HG03095 (cell line): Measurements from ENCODE around the gene ADSL.

ENCODE experiments used
- ATAC-seq: cut with Tn5 transposase; IDR thresholded peaks from one replicate; pipeline ENCODE4 v1.9.1; 2021; ENCODE audit warnings: moderate library complexity; ENCODE audit not compliant: unreplicated experiment

ADSL gene

DNA sequence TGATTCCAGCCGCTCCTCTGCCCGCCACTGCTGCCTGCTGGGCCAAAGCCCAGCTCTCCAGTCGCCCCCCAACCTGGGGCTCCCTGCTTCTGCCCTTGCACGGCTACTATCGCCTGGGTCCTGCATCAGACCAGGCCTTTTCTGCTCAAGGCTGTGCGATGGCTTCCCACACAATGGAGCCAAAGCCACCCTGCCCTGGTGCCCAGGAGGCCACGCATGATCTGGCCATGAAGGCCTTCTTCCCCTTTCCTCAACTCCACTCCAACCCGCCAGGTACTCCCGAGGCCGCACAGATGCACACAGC is 69.9 kb downstream of the ADSL start:
- no peak for ATAC-seq

GRCh38 chr22:40416636-40417035 is 70.3 kb downstream of the ADSL start:
- ATAC-seq = no peak

DNA sequence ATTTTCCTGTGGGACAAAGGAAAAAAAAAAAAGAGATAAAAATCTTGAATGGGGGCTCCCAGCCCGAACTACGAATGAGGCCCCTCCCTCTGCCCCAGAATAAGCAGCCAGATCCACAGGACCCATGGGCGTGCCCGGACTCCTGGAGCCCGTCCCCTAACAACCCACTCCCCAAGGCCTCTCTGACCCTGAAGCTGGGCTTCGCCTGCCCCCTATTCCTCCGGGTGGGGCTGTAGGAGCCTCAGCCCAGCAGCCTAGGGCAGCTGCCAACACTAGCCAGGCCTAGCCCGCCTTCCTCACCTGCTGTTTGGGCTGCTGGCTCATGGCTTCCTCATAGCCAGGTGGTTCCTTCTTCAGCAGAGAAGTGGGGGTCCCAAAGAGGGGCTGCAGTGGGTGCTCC is 70.7 kb downstream of the ADSL start:
- ATAC-seq = no peak

DNA sequence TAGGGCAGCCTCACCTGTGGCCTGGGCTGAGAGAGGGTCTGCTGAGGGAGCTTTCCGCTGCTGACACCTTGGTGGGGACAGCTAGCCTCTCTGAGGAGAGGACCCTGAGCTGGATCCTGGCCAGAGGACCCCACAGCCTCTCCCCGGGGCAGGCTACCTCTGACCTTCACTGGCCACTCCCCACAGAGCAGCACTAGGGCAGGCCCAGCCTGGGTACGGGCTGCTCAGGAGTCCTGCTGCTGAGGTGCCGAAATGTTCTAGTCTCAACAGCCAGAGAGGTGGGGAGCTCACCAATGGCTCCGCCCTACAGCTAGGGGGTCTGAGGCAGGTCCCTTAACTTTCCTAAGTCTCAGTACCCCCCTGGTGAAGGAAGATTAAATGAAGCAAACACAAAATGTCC is 71.6 kb downstream of the ADSL start:
- ATAC-seq = no peak

- ATAC-seq = no peak
Observed at GRCh38 chr22:40418366-40419201, 72.3 kb downstream of the ADSL start.

DNA sequence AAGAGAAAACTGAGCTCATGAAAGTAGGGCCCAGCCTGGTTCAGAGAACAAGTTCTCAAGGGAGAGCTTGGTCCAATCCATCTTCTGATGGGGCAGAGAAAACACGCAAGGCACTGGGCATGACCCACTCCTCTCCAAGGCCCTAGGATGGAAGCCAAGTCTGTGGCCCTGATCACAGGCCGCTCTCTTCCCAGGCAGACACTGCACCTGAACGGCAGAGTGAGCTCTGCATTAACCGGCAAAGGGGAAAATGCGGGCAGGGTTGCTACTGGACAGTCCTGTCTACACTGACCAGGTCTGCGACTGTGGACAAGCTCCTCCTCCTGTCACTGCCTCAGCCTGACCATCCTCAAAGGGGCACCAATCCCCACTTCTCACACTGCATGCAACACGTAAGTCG is 73.4 kb downstream of the ADSL start:
- ATAC-seq = no peak

DNA sequence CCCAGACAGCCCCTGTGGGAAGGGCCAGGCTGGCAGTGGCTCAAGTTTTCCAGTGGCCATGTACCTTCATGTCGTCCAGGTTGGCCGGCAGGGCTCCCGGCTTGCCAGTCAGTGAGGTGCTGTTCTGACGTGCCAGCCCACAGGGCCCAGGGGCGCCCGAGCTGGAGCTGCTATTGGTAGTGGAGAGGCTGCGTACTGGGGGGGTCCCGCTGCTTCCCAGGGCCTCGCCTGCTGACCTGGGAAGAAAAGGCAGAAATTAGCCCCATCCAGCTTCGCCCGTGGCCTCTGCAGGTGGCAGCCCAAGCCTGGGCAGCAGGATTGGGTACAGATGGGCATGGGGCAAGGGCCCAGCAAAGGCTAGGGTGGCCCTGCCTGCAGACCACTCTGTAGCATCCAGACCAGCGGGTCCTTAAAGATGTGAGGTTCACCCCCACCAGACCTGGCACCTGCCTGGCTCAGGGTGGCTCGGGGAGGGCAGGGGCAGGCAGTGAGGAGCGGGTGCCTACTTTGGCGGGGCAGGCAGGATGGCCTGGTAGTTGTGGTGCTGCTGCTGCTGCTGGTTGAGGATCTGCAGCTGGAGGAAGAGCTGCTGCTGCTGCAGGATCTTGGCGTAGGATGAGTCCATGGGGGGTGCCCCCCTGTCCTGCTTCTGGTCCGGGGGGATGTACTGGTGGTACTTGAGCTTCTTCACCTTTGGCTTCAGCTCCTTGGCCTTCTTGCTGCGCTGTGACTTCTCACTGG is 74.2 kb downstream of the ADSL start:
- no peak for ATAC-seq

GRCh38 chr22:40421082-40421350 is 74.7 kb downstream of the ADSL start:
- no peak for ATAC-seq

DNA sequence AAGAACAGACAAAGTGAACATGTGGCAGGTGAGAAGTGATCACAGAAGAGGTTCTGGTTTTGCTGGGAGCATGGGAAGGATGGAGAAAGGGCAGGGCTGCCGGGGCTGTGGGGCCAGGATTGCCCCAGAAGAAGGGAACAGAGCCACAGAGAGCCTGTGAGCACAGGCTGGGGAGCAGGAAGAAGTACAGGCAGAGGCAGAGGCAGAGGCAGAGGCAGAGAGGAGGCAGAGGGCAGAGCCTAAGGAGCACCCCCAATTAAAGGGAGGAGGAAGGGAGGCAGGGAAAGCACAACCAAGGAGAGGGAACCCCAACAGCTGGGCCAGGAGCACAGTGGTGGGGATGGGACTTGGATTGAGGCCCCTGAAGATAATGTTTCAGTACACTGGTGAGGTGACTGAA is 75.6 kb downstream of the ADSL start:
- ATAC-seq = no peak

GRCh38 chr22:40422558-40423309 is 76.4 kb downstream of the ADSL start:
- no peak for ATAC-seq

- no peak for ATAC-seq
Observed at GRCh38 chr22:40423310-40423688, 77.0 kb downstream of the ADSL start.

DNA sequence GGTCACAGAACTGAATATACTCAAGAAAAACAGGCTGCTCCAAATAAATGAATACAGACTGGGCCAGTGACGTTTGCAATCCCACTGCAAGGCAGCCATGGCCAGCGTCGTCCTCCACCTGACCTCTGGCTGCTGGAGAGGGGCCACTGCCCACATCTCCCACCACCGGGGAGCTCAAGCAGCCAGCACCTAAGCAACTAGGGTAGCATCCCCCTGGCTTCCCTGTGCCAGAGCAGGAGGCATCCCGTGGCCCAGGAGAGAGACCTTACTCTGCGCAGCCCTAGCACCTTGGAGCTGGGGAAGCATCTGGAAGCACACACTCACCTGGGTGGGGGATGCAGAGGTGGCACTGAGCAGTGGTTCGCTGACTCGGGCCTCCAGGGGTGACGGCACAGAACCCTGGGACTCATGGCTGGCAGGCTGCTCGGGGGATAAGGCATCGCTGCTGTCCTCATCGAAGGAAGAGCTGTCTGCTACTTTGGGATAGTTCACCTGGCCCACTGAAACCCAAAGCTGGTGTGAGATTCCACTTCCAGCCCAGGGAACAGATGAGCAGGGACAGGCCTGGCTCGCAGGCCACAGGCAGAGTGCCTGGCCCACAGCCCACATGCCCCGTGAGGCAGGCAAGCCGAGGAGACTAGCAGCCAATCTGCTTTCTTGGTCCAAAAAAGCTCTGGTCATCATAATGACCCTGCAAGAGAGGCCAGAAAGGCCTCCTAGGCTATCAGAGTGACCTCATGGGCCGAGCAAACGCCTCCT is 77.8 kb downstream of the ADSL start:
- no peak for ATAC-seq

DNA sequence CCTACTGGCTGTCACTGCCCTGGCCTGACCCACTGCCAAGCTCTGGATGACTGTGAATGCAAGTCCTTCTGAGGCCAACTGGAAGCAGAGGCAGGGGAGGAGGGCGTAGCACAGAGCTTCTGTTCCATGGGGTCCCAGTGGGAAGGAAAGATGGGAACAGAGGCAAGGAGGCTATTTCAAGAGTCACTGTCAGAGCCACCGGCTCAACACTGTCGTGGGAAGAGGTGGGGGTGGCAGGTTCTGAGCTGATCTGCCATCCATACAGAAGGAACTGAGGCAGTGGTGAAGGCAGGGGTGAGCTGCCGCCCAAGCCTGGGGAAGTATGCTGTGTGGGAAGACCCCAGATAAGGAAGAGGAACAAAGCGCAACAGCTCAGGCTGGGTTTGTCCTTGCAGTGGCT is 78.8 kb downstream of the ADSL start:
- ATAC-seq = no peak

DNA sequence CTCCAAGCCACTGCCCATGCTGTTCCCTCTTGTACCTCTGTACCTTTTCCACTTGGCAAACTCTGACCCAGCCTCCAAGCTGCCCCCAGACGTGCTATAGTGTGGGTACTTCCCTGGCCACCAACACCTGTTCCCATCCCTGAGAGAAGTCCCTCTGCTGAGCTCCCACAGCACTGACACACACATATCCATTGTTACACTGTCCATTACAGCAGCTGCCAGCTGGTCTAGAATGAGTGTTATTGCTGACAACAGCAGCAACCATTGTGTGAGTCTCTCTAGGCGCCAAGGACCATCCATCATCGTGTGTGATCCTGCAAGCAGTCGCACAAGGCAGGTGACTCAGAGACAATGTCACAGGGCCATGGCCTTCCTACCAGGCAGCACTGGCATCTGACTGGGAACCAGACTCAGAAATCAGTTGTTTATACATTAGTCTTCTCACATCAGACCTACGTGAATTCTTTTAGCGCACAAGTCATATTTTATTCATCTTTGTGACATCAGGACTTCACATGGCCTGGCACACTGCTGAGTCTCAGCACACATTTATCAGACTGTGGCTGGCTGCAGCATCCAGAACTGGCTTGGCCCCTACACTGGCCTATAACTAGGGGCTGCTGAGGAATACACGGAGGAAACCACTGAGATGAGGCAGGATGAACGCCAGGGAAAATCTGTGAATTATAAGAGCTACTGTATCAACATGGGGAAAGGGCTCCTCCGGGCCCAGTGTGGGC is 80.5 kb downstream of the ADSL start:
- no peak for ATAC-seq

DNA sequence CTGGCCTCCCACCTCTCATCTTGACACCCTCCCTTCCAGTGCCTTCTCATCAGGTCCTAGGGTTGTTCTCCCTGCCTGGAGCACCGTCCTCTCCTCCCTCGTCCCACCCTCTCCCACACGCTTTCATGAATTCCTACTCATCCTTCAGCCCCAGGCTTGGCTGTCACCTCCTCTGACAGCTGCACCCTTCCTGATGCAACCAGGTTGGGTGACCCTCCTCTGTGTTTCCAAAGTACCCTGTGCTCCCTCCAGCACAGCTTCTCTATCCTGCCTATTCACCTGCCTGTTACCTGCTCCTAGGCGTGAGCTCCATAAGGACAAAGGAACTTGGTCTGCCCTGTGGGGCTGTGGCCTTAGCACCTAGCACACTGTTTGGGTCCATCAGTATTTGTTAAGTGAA is 82.5 kb downstream of the ADSL start:
- ATAC-seq = no peak

DNA sequence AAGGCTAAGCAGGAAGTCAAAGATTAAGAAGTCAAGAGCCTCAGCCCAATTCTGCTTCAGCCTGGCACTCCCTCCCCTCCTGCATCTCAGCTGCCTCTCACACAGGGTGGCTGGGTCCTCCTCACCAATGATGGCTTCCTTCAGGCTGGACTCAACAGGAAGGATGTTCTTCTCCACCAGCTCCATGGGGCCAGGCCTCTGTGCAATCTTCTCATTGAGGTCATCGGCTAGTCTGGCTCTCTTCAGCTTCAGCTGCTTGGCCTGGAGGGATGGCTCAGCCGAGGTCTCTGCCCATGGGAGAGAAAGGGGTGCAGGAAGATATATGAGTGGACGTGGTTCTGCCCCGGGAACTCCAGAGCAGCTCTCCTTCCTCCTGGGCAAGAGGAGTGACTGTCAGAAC is 83.2 kb downstream of the ADSL start:
- no peak for ATAC-seq

DNA sequence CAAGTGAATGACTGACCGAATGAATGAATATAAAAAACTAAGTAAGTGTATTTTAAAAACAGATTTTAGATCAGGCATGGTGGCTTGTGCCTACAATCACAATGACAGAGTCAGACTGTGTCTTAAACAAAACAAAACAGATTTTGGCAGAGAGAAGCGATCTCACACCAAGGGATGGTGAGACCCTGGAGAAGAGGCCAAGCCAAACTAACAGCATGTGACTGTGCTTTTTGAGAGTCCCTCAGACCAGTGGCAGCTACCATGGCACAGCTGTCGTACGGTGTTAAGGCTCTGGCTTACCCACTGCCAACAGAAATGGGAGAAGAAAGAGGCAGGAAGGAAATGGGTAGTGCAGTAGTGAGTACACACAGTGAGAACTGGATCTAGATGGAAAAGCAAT is 84.7 kb downstream of the ADSL start:
- no peak for ATAC-seq

DNA sequence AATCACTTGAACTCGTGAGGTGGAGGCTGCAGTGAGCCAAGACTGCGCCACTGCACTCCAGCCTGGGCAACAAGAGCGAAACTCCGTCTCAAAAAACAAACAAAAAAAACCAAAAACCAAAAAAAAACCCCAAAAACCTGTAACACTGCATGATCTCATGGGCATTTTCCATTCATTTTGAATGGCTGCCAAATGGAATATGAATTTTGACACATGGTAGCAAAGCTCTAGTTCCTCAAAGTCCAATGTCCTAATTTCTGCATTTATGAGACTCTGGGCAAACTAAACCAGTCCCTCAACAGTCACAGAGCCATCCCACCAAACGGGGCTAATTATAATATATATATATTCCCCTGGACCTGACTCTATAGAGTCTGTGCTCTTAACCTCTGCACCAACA is 85.9 kb downstream of the ADSL start:
- ATAC-seq = no peak

DNA sequence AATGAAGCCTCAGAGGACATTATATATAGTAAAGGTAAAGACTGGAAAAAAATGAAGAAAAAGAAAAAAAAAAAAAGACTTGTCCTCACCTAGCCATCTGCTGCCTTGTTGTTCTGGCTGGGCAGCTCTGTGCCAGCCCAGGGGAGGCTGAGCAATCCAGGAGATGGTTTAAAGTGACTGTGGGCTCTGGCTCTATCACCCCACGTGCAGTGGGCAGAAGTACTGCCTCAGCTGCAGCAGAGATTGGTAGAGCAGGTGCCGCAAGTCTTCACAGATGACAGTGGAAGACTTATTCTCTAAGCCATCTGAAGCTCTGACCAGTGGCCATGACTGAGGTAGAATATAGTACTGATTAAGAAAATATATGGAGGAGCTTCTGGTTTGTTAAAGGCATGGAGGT is 86.3 kb downstream of the ADSL start:
- ATAC-seq = no peak

- no peak for ATAC-seq
Observed at GRCh38 chr22:40433416-40434090, 87.3 kb downstream of the ADSL start.
